GM21723 (cell line): Measurements from ENCODE around the gene SEC16B.

ENCODE experiments used
- ATAC-seq: cut with Tn5 transposase; IDR thresholded peaks from one replicate; pipeline ENCODE4 v1.9.1; 2021; ENCODE audit warnings: mild to moderate bottlenecking, moderate library complexity; ENCODE audit not compliant: unreplicated experiment

SEC16B gene

DNA sequence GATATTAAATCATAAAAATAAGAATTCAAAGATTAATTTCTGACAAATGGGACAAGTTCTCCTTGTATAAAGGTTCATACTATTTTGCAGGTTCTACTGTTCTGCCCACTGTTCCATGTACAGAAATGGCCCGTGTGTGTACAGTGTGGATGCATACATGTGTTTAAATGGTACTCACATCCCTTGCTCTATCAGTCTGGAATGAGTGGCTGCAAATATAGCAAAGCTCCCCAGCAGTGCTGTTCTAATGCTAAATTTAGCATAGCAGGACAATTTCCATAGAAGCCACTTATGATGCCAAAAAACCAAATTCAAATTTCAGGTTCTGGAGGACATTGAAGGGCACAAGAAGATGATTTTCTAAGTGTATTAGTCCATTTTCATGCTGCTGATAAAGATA lies 9.4 kb upstream of the SEC16B start:
- no peak for ATAC-seq

DNA sequence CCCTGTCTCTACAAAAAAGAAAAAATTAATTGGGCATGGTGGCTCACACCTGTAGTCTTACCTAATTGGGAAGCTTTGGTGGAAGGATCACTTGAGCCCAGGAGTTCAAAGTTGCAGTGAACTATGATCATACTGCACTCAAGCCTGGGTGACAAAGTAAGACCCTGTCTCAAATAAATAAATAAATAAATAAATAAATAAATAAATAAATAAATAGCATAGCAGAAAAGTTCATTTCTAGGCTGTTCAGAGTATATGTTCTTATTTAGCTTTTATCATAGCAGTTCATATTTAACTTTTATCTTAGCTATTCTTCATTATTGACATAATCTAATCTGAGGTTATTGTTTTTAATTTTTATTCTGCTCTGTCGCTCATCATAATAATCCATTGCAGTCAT lies 8.7 kb upstream of the SEC16B start:
- ATAC-seq, result no peak

DNA sequence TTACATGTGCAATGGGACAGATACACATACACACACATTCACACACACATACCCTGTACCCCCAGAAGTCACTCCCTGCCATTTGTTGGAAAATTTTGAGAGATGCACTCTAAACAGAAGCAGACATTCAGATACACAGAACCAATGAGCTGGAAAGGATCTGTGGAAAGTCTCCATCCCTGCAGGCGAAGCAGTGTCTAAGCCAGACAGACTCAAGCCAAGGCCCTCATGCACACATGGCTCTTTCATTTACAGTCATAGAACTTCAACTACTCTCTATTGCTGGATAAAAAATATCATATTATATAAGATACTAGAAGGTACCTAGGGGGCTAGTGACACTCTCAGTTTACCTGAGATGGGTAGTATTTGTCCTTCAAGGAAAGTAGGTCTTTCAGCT lies 7.3 kb upstream of the SEC16B start:
- ATAC-seq, result no peak

DNA sequence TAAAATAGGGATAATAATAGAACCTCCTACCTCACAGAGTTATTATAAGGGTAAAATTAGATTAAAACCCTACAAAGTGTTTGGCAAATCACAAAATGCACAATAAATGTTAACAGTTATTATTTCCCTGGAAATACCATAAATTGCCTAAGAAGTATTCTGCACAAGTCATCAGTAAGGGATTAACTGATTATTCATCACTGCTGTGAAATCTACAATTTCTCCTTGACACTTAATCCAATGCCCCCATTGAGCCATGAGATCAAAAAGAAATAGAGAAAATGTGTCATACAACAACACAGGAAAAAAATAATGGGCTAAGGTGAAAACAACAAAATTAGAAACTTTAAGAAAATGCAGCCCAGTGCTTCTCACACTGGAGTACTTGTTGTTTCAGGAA lies 6.7 kb upstream of the SEC16B start:
- ATAC-seq, result no peak

DNA sequence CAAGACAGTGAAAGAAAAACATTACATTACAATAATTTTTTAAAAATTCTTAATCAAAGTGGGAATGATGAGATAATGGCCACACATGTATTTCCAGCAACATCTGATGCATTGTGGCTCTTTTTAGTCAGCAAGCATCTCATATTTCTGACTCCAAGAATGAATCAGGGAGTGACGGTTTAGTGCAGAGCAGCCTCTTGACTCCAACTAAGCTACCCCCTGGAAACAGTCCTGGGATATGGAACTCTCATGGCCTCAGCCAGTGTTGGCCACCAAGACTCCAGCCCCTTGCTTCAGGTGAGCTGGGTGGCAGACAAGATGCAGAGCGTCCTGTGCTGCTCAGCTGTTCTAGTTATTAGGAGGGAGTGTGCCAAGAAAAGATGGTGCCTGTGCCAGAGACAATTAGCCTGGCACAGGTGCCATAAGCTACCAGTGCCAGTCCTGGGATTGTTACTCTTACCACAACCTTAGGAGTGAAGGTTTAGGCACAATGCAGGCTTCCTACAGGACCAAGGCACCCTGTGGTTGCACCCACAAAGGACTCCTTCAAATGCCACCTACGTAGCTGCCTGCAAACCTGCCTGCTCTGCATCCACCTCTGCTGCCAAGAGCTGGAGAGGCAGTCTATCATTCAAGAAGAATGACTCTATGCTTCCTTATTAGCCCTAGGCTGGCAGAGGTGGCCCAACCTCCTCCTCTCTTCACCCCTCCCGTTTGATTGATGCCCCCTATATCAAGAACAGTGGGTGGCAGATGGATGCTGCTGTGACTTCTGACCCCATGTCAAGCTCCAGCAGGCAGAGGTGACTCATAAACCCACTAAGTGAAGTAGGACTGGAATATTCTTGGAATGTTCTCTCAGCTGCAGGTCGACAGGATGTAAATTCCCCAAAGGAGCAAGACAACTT lies 6.0 kb upstream of the SEC16B start:
- ATAC-seq, result no peak

DNA sequence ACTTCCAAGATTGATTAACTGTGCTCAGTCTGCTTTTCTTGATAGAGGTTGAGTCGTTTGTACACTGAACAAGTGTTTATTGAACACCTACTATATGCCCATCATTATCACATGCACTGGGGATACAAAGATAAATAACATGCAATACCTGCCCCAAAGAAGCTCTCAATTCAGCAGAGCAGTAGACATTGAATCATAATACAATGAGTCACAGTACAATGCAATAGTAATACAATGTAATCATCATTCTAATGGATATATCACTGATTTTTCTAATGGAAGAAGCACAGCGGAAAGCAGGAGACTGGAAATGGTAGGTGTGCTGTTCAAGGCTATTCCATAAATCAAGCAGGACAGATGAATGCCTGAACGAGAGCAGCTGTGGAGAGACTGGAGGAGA lies 3.7 kb upstream of the SEC16B start:
- ATAC-seq, result no peak

DNA sequence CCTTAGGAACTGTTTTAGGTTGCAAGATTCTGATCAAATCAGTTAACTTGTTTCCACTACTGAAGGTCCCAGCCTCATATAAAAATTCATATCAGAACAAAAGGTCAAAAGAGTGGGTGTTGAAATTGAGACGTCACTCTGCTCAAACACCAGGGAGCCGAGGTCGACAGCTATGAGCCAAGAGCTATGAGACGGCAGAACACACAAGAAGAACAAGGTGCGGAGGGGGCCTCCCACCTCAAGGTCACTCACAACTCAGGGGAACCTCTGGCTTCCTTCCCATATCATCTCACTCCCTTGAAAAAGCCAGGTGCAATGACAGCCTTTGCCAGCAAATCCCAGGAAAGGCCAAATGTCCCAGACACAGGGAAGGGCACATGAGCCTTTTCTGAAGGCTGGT lies 749 bp downstream of the SEC16B start:
- ATAC-seq, result no peak

DNA sequence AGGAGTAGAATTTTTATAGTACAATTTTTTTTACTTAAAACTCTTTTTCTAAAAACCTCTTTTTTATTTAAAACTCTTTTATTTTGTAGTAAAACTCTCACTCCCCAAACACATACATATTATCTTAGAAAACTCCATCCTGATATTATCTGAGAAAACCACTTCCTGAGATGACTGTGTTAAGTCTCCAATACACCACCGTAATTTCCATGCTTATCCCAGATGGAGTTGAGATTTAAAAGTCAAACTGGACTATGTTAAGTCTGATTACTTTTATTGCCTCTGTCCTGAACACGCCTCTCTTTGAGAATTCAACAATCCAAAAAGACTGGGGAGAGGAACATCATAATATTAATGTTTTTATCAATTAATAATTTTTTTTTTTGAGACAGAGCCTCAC lies 3.7 kb downstream of the SEC16B start:
- no peak for ATAC-seq

DNA sequence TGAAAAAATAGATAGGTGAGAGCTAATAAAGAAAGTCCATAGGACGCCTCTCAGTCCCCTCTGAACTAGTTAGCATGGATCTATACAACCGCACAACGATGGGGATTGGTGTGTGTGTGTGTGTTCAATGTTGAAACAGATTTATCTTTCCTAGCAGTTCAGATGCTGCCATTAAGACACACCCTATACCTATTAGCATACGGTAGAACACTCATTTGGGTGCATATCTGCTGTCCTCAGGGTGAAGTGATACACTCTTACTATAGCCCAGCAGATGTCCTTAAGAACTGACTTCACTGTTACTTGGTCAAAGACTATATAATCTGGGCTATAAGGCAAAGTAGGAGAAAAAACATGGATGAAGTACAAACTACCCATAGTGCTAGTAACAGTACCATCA lies 4.6 kb downstream of the SEC16B start:
- no peak for ATAC-seq

DNA sequence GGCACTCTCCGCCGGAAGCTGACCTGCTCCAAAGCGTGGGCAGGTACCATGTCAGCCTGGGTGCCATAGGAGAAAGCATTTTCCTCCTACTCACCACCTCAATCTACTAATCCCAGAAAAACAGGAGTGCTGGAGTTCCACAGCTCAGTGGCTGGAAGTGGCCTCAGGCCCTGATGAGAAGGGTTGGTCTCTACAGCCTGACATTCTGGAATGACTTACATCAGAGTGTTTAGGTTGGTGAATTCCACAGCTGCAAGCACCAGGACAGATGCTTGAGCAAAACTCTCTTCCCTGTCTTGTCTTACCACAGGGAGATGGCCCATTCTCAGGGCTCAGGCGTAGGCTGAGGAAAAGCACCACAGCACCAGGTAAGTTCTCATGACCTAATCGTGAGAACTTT lies 5.5 kb downstream of the SEC16B start:
- no peak for ATAC-seq

DNA sequence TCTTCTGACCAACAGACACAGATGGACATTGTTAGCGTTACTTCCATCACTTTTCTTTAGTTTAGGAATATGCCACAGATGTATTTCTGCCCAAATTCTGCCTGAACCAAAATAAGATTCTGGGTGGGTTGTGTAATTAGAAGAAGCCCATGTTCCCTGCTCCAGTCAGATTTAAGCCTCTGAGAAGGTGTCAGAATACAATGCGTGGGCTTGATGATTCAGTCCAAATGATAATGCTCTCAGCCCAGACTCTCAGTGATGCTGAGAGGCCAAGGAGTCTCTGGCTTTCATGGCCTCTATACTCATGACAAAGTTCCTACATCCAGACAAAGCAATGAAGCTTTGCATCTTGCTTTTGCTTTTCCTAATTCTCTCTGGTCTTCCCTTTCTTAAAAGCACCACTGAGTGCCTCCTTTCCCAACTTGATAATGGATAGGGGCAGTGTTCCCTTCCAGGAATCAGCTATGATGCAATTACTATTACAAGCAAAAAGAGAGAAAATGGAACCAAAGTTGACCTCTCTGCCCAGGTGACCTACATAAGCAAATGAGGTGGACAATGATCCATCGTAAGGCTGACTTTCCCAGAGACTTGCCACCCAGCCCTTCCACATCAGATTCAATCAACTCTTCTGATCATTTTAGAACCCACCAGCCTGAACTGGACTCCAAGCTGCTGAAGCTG lies 8.8 kb downstream of the SEC16B start:
- ATAC-seq, result no peak

DNA sequence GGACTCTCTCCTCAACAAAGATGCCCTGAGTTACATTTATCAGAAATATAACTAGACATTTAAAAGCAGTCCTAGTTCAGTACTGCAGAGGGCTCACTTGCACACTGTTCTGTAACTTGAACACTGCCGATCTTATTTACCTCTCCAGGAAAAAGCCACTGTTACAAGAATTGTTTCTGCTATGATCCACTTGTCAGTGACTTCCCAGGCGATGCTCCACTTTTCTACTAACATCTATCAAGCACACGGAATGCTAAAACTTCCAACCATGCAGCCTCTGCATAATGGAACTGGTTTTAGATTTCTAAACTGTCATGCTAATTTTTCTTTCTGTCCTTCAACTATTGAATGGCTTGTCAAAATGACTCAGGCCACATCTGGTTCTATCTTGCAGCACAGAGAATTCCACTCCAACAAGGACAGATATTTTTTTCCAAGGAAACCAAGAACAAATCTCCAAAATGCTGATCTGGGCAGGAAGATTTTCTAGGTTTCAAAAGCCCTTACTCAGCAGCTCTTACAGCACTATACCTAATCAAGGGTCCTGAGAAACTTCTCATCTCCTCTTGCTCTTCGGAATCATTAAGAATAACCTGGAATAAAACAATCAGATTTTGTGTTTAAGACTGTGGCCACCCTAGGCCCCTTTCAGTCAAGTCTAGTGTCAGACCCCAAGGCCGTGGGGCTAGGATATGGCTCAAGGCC lies 9.9 kb downstream of the SEC16B start:
- no peak for ATAC-seq

DNA sequence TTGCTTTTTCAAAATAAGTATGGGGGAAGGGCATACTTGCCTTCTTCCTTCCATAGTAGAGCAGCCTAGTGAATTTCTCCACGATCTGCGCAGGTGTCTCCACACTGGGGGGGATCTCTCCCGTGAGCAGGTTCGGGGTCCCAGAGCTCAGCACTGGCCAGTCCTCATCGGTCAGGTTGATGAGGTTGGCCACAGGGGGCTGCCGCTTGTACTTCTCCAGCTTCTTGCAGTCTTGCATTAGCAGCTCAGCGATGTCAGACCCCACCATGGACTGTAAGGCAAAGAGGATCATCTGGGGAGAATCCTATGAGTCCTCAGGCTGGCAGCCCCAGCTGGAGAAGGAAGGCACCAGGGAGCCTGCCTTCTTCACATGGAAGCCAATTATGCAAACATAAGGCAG lies 11.8 kb downstream of the SEC16B start:
- ATAC-seq, result no peak

DNA sequence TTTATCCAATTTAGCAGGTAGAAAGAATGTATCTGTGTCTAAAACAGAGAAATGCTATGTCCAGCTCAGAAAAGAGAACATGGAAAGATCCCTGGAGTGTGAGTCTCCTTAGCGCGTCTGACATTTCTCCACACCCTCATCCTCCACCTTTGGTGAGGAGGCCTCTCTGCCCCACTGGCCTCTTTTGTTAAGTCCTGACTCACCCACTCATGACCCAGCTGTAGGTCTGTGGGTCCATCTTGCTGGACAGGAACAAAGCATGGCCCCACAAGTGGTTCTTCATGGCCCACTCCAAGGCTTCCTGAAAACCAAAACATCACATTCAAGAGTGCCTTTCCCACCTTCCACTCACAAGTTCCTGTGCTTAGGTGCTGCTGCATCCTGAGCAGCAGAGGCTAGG lies 15.8 kb downstream of the SEC16B start:
- no peak for ATAC-seq

DNA sequence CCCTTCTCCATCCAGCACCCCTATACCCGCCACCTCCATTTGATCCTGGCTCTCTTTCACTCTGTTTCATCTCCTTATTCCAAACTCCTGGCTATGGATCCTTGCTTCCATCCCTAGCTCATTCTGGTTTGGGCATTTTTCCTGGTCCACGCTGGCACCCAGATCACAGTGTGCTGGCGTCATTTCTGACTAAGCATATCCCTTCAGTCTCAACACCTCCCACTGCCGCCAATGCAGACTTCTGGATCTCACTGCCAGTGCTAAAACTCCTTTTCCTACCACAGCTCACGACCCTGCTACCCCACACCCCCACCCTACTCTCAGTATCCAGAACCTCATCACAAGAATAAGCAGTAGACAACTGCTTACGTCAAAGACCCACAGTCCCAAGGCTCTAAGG lies 16.3 kb downstream of the SEC16B start:
- no peak for ATAC-seq

DNA sequence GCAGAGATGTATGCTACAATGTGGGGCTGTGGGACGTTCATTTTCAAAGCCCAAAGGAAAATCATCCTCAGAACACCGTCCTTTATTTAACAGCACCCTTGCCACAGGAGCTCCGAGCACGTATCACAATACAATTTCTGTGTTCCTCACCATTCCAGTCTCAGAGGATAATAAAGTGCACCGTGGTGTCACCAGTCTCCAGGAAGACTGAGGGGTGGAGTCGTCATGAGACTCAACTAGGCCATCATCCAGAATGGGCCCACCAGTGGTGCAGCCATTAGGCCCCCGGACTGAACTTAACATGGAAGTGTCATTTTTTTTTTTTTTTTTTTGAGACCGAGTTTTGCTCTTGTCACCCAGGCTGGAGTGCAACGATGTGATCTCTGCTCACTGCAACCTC lies 17.2 kb downstream of the SEC16B start:
- ATAC-seq, result no peak

DNA sequence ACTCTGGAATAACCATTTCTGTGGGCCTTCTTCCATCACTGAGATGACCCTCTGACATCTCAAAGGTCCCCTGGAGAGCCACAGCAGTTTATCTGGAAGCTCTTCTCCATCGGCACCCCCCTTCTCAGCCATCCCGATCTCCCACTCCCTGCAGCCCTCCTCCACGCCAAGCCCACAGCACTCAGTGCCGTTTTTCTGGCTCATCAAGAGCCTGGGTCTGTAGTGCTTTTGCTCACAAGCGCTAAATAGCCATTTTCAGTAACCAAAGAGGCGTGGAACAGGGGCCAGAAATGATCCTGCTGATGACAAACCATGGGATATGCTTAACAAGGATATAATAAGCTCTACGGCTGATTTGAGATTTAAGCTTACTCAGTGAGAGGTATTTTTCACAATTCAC lies 17.6 kb downstream of the SEC16B start:
- no peak for ATAC-seq

DNA sequence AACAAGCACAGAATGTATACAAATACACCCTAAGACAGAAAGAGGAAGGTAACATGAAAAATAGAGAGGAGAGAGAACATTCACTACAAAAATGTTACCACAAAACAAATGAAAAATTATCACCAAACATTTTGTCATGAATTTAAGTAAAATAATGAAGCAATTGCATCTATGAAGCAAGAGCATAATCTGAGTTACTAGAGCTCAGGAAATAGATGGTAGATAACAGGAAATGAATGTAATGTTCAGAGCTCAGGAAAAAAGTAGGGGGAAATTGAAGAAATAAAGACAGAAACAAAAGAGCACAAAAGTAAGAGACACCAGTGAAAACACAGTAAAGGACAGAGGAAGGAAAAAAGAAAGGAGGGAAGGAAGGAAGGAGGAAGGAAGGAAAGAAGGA lies 19.4 kb downstream of the SEC16B start:
- no peak for ATAC-seq

DNA sequence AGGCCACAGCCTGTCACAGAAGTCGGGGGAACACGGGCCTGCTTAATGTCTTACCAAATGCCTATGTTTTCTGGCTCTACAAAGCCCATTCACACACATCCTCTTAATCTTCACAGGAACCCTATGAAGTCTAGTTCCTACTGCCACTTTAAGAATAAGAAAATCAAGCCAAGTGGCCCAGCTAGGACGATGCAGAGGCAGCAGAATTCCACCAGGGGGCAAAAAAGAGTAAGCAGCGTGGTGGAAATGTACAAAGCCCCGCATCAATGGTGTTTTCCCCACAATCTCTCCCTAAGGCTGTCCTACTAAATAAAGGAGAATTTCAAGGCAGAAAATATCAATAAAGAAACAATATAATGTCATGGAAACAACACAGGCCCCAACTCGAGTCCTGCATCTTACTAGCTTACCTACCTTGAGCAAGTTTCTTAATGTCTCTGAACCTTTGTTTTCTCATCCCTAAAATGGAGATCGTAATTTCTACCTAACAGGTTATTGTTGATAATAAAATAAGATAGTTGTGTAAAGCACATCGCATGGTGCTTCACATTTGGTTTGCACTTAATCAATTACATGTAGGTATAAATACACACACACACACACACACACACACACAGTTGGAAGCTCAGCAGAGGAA lies 21.4 kb downstream of the SEC16B start:
- ATAC-seq, result peak; percentile 92

DNA sequence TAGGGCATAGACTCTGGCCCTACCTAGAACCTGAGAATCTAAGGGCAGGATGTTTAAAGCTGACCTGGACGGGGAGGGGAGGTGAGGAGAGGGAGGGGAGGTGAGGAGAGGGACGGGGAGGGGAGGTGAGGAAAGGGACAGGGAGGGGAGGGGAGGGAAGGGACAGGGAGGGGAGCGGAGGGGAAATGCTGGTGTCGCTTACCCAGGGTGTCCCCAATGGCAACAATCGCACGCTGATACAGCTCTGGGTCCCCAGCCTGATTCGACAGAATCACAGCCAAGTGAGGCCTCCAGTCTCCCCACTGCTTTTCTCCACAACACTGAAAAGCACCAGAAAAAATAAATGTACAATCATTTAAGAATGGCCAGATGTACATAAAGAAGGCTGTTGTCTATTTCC lies 22.2 kb downstream of the SEC16B start:
- ATAC-seq, result no peak

DNA sequence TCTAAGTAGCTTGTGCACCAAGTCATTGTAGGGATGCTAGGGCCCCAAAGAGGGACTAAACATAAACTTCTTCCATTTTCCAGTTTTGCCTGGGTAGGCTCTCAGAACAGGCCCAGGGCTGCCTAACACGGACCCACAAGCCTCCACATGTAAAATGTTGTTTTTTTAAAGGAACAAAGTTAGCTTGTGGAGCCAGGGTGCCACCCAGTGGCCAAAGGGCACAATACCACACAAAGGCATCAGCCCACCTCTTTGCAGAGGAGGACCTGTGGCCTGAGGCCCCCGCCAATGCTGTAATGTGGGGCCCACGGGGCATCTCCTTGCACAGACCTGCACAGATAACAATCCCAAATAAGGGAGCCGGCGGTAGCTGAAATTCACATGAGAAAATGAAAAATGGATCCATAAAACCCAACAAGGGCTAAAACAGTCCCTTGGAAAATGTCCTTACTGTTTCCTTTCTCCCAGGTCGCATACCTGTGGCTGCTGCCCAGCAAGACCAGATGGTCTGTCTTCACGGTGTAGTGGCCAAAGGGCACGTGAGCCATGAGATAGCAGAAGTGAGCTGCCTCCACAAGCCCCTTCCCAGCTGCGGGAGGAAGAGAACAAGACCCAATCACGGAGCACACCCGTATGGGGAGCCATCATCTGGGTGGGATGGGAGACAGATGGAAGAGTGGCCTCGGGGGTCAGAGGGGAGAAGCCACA lies 23.8 kb downstream of the SEC16B start:
- peak; percentile 73 for ATAC-seq
